Measurements from ENCODE around the gene DDX20.

Gene DDX20

GRCh38 chr1:111751906-111752575 is 3.7 kb upstream of the DDX20 start:
- no peak for DNase-seq

GRCh38 chr1:111754984-111755330 is 744 bp upstream of the DDX20 start:
- DNase-seq = no peak

GRCh38 chr1:111756124-111756513 is 418 bp downstream of the DDX20 start:
- DNase-seq = no peak

GRCh38 chr1:111758373-111758772 is 2.7 kb downstream of the DDX20 start:
- no peak for DNase-seq

GRCh38 chr1:111761717-111762116 is 6.0 kb downstream of the DDX20 start:
- DNase-seq = no peak

- DNase-seq = no peak
Observed at GRCh38 chr1:111762332-111762731, 6.6 kb downstream of the DDX20 start.

- DNase-seq = no peak
Observed at GRCh38 chr1:111768023-111768422, 12.3 kb downstream of the DDX20 start.

GRCh38 chr1:111768625-111769024 is 12.9 kb downstream of the DDX20 start:
- no peak for DNase-seq

GRCh38 chr1:111769517-111770146 is 13.9 kb downstream of the DDX20 start:
- peak; percentile 15 for DNase-seq

GRCh38 chr1:111770916-111771315 is 15.2 kb downstream of the DDX20 start:
- no peak for DNase-seq

- no peak for DNase-seq
Observed at GRCh38 chr1:111775966-111776365, 20.3 kb downstream of the DDX20 start.

GRCh38 chr1:111776391-111776790 is 20.7 kb downstream of the DDX20 start:
- no peak for DNase-seq

GRCh38 chr1:111776861-111777260 is 21.2 kb downstream of the DDX20 start:
- no peak for DNase-seq

- no peak for DNase-seq
Observed at GRCh38 chr1:111777301-111777700, 21.6 kb downstream of the DDX20 start.

GRCh38 chr1:111778066-111778465 is 22.4 kb downstream of the DDX20 start:
- DNase-seq = no peak

- DNase-seq = no peak
Observed at GRCh38 chr1:111778541-111779051, 22.9 kb downstream of the DDX20 start.

GRCh38 chr1:111779546-111779945 is 23.8 kb downstream of the DDX20 start:
- DNase-seq = no peak

- no peak for DNase-seq
Observed at GRCh38 chr1:111784273-111784901, 28.7 kb downstream of the DDX20 start.

- DNase-seq = no peak
Observed at GRCh38 chr1:111786669-111787207, 31.0 kb downstream of the DDX20 start.

- no peak for DNase-seq
Observed at GRCh38 chr1:111789142-111789541, 33.4 kb downstream of the DDX20 start.

- DNase-seq = no peak
Observed at GRCh38 chr1:111789666-111790316, 34.1 kb downstream of the DDX20 start.

GRCh38 chr1:111791776-111792175 is 36.1 kb downstream of the DDX20 start:
- no peak for DNase-seq

- DNase-seq = no peak
Observed at GRCh38 chr1:111792249-111792648, 36.5 kb downstream of the DDX20 start.
